Activated naive CD4-positive, alpha-beta T cell (primary cell): ENCODE results near the gene FADD.

Source experiments
- DNase-seq, 4 experiments: peaks; one replicate each; lab custom pipeline; 2025; lab: John Stamatoyannopoulos, UW

Gene FADD, protein sequence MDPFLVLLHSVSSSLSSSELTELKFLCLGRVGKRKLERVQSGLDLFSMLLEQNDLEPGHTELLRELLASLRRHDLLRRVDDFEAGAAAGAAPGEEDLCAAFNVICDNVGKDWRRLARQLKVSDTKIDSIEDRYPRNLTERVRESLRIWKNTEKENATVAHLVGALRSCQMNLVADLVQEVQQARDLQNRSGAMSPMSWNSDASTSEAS

DNA sequence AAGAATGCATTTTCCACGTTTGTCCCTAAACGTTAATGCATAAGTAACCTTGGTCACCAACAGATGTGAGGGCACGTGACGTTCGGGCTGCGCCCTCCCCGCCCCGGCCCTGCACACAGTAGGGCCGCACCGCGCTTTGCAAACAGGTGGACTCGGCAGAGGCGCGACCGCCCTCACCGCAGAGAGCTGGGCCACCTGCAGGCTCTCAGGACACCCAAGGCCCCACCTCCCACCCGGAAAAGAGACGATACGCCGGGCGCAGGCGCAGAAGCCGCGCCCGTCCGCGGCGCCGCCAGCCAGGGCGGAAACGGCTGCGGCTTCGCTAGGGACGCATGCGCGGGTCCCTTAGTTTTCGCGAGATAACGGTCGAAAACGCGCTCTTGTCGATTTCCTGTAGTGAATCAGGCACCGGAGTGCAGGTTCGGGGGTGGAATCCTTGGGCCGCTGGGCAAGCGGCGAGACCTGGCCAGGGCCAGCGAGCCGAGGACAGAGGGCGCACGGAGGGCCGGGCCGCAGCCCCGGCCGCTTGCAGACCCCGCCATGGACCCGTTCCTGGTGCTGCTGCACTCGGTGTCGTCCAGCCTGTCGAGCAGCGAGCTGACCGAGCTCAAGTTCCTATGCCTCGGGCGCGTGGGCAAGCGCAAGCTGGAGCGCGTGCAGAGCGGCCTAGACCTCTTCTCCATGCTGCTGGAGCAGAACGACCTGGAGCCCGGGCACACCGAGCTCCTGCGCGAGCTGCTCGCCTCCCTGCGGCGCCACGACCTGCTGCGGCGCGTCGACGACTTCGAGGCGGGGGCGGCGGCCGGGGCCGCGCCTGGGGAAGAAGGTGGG, at the start of gene FADD:
Gene FADD, plus strand, starts transcription at position 377 of the 831 bp plus-strand sequence. Its CDS starts 164 bp downstream, at position 541.
- DNase-seq: peak; percentile 71 to 89 (median 76)

- DNase-seq: no peak
Observed at GRCh38 chr11:70155386-70155785, 47.7 kb upstream of the FADD start.

DNA sequence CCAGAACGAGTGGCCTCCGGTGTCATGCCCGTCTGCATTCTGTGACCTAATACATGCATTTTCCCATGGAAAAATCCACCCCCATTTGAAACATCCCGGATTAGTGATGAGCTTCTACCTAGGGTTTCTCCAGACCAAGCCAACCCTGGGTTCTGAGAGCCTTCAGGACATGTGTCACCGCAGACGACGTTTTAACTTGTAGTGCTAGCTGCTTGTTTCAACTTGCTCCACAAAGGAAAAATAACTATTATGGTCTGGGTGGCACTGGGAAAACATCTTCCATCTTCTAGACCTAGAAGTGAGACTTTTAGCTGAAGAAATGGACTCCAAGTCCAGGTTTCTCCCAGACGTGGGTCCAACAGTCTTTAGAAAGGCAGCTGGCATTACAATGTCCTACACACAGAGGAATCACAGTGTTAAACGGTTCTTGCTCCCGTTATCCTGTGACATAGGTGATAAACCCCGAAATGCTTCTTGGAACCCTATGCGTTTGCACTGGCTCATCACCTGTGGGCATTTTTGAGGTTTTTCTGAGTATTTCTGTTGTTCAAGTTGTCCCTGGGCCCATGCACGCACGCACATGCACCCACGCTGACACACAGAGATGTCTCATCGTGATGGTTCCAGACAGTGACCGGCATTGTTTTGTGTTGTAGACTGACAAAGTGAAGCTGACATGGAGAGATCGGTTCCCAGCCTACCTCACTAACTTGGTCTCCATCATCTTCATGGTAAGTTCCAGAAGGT, 46.6 kb upstream of the FADD start:
- DNase-seq: no peak

DNA sequence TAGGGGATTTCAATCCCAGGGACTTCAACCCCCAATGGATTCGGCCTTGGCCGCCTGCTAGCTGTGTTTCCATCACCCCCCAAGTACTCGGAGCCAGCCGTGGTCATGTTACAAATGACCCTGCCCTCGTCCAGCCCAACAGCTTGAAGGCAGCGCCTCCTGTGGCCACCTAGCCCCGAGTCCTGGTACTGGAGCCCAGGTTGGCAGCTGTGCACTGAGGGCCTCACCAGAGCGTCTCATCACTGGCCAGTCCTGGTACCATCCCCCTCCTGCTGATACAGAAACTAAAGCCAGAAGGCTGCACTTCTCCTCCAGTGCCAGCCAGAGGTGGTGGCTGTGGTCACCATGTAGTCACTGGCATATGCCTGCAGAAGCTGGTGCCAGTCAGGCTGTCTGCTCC, 44.9 kb upstream of the FADD start:
- no peak for DNase-seq

- DNase-seq: no peak
Observed at GRCh38 chr11:70158757-70159389, 44.2 kb upstream of the FADD start.

- DNase-seq: no peak
Observed at GRCh38 chr11:70159627-70160570, 43.2 kb upstream of the FADD start.

DNA sequence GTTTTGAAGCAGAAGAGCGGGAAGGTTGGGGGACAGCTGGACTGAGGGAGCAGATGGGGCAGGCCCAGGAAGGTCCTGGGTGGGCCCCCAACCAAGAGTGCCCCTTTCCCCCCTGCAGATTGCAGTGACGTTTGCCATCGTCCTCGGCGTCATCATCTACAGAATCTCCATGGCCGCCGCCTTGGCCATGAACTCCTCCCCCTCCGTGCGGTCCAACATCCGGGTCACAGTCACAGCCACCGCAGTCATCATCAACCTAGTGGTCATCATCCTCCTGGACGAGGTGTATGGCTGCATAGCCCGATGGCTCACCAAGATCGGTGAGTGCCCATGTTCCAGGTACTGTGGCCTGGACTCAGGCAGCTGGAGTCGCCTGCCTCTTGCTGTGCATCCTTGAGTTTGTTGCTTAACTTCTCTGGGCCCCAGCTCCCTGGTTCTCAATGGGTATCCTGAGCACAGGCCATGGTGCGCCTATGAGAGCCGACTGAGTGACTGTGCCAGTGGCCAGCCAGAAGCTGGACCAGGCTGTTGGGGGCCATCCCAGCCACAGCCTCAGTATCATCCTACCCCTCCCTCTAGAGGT, 42.0 kb upstream of the FADD start:
- DNase-seq: no peak

GRCh38 chr11:70164705-70165104, 38.4 kb upstream of the FADD start:
- DNase-seq: no peak

DNA sequence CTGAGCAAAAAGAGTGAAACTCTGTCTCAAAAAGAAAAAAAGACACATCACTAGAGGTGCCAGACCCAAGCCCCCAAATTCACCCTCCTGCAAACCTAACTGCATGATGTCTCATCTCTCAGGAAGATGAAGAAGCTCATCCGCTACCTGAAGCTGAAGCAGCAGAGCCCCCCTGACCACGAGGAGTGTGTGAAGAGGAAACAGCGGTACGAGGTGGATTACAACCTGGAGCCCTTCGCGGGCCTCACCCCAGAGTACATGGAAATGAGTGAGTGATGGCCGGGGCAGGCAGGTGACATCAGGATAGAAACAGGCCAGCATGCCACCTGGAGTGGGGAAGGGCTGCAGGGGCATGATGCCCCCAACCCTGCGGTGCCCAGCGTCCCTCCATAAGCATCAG, 36.0 kb upstream of the FADD start:
- DNase-seq: no peak

DNA sequence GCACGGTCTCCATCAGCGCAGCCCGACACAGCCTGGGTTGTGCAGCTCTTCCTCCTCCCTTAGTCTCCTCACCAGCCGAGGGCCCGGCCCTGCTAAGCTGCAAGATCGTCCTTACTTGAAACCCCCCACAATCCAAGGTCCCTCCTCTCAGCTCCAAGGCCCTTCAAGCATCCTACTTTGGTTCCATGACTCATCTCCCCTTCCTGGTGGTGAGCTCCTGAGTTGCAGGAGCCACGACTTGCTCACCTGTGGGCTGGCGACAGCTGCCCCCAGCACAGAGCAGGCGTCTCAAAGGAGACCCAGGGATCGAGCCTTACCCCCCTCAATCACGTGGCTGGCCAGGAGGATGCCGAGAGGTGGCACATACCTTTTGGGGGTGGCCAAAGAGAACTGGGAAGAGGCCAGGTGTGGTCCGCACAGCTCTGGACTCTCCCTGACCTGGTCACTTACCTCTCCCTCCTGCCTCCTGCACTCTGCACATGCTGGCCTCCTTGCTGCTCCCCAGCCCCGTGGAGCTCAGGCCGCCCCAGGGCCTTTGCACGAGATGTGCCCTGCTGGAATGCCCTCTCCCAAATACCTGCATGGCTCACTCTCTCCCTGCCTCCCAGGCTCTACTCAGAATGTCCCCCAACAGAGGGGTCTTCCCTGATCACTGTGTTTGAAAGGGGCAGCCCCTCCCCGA, 35.2 kb upstream of the FADD start:
- DNase-seq: no peak

- DNase-seq: no peak
Observed at GRCh38 chr11:70168405-70168754, 34.7 kb upstream of the FADD start.

DNA sequence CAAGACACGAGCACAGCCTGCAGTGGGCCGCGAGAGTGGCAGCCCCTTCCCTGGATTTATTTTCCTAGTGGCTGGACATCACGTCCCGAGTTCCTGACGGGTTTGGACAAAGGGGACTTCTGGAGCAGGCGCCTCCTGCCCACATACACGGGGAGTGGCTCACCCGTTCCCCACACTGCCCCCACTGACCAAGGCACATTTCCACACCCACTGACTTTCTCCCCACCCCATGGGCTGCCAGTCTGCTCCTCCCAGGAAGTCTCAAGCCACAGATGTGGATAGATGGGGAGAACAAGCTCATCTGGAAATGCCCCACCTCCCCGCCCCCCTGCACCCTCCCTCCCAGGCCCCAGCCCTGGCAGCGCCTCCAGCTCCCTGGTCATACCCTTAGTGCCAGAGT, 34.0 kb upstream of the FADD start:
- no peak for DNase-seq

DNA sequence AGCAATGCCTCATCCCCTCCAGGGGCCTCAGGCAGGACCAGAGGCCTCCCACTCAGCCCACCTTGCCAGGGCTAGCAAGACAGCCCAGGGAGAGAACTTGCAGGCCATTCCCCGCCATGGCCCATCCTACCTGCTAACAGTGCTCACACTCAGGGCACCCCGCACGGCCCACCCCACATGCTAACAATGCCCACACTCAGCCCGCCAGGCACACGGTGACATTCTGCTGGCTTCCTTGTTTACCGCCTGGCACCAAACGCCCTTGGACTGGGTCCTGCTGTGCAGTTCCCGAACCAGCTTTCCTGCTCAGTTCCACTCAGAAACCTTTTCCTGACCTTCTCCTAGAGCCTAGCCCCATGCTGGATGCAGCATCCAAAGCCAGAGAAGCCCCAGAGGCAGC, 33.5 kb upstream of the FADD start:
- no peak for DNase-seq

DNA sequence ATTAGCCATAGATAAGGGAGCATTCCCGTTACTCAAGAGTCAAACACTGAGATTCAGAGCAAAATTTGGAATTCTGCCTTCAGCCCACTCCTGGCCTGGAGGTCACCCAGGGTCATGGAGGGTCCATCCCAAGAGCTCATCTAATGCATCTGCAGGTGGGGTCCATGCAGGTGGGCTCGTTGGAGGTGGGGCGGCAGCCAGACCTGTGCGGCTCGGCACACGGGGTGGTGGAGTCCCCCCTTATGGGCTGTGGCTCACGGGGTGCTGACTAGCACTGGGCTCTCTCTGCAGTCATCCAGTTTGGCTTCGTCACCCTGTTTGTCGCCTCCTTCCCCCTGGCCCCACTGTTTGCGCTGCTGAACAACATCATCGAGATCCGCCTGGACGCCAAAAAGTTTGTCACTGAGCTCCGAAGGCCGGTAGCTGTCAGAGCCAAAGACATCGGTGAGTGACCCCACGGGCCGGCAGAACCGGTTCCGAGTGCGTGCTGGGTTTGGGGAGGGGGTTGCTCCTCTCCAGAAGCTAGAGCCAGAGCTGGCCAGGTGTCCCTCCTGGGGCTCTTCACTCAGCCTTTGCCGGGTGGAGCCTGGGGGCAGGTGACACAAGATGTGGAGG, 32.4 kb upstream of the FADD start:
- DNase-seq: no peak

DNA sequence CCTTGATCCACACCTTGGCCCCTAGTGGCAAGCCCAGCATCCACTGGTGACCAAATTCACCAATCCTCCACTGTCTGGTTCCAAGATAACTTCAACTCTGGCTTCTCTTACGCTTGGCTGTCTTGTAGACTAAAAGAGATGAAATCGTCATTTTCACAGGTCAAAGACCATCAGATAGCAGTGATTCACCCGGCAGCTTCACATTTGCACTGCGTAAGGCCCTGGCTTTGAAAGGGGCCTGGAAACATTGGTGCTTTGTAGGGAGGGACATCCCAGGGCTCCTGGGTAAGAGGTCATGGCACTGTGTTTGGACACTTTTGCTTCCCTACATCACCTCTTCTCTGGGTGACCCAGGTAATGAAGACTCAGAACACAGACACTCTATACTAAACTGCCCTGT, 30.1 kb upstream of the FADD start:
- DNase-seq: no peak

DNA sequence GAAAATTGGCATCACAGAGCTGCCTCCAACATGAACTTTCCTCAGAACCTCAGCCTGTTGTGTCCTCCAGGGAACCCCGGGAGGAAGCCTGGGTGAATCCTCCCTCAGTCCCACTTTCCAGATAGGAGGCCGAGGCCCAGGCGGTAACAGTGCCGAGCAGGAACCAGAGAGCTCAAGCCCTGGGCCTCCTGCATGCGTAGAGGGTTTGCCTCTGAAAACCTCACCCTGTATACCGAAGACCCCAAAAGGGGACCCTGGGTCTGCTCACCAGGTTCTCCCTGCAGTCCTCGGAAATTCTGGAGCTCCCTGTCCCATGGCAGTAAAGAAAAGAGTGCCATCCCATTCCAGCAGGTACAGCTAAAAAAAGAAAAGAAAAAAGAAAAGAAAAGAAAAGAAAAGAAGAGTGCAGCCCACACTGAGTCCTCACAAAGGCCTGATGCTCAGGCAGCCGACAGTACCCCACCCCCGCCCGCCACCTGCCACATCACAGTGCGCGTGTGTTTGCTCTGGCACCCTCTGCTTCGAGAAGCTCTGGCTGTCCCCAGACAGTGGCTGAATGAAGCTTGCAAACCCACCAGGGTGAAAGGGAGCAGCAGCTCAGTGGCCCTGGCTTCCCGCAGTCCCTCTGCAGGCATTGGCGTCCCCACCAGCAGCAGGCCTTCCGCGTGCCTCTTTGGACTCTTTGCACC, 28.4 kb upstream of the FADD start:
- no peak for DNase-seq

DNA sequence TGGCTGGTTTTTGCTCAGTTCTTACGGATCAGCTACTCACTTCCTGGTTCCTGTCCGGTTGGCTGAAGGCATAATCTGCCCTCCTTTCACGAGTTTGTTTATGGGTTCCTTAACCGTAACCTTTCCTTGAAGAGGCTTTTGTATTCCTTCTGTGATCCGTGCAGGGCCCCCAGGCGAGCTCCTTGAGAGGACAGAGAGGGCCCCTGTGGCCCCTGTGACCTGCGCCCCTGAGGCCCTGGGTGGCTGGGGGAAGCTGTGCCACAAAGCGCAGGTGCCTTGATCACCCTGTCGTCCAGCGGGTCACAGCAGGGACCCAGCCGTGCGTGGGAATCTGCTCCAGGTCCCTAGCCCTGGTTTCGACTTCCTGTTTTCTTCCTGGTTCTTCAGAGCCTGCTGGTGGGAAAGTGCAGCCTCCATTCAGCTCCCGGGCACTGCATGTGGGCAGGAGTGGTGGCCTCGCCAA, 27.8 kb upstream of the FADD start:
- DNase-seq: no peak

DNA sequence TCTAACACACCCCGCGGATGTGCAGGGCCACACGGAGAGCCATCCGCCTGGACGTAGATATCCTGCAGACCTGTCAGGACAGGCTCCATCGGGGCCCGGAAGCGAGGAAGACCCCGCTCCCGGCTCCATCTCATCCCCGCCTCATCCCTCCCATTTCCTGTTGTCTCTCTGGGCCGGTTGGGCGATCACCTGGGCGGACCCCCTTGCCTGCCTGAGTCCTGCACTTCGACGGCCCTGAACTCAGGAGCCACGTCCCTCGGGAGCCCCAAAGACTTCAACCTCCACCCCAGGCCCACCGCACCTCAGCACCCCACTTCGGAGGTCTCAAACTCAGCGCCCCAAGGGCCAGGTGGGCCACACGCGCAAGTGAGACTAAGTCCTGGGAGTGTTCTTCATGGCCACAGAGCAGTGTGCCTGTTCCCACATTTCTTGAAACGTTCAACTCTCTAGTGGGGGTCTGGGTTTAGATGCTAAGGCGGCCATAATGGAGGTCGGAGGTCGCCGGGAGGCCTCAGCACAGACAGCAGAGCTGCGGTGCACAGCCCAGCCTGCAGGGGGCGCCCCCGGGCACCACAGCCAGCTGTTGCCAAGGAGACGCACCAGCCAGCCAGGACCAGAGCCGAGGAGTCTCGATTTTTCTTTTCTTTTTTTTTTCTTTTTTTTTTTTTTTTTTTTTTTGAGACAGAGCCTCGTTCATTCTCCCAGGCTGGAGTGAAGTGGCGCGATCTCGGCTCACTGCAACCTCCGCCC, 26.0 kb upstream of the FADD start:
- DNase-seq: peak in 3 of 4 experiments; percentile 6 to 18 (median 16)

DNA sequence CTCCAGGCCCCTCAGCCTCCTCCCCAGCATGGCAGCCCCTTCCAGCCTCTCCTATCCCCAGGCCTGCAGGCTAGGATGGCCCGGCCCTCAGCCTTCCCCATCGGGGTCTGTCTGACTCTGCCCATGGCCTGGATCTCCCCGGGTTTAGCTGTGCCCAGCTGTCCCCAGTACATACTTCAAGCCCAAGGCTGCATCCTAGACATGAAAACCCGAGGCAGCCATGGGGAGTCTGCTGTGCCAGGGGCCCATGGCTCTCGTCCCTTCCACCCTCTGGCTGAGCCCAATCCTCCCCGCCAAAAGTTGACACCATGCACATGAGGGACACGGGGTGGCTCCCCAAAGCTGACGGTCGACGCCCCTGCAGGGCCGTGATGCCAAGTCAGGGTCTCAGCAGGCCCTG, 22.2 kb upstream of the FADD start:
- no peak for DNase-seq
